HEK293 (cell line): ENCODE measurements around the gene BMP4.

Source experiments
- KLF9 ChIP-seq: fragments of 450-650 bp; formaldehyde crosslinking; IDR thresholded peaks from 2 replicates; pipeline ENCODE4 v1.5.1; 2016; ENCODE audit warnings: missing biosample characterization, missing genetic modification characterization, low read depth
- ZFP41 ChIP-seq: fragments of 450-650 bp; formaldehyde crosslinking; IDR thresholded peaks from 2 replicates; pipeline ENCODE4 v1.5.1; 2016; ENCODE audit warnings: missing biosample characterization, missing genetic modification characterization, borderline replicate concordance
- ZNF239 ChIP-seq: fragments of 450-650 bp; formaldehyde crosslinking; IDR thresholded peaks from 2 replicates; pipeline ENCODE4 v1.5.1; 2016; ENCODE audit warnings: missing biosample characterization, missing genetic modification characterization
- ZNF555 ChIP-seq: fragments of 450-650 bp; formaldehyde crosslinking; conservative IDR thresholded peaks from 2 replicates; pipeline ENCODE4 v1.5.1; 2017; ENCODE audit warnings: missing biosample characterization, mild to moderate bottlenecking, missing genetic modification characterization, inconsistent platforms
- ZNF561 ChIP-seq: fragments of 450-650 bp; IDR thresholded peaks from 2 replicates; pipeline ENCODE4 v1.5.1; 2018; ENCODE audit warnings: missing biosample characterization, missing genetic modification characterization, borderline replicate concordance
- TF ChIP-seq, protein P1 (sequence below): fragments of 450-650 bp; formaldehyde crosslinking; IDR thresholded peaks from 2 replicates; pipeline ENCODE4 v1.5.1; 2016; ENCODE audit warnings: missing biosample characterization, missing genetic modification characterization
- TF ChIP-seq, protein P2 (sequence below): fragments of 450-650 bp; formaldehyde crosslinking; IDR thresholded peaks from 2 replicates; pipeline ENCODE4 v1.5.1; 2016; ENCODE audit warnings: missing biosample characterization, missing genetic modification characterization
- TF ChIP-seq, protein P3 (sequence below): fragments of 450-650 bp; formaldehyde crosslinking; IDR thresholded peaks from 2 replicates; pipeline ENCODE4 v1.5.1; 2016; ENCODE audit warnings: missing biosample characterization, missing genetic modification characterization

DNA sequence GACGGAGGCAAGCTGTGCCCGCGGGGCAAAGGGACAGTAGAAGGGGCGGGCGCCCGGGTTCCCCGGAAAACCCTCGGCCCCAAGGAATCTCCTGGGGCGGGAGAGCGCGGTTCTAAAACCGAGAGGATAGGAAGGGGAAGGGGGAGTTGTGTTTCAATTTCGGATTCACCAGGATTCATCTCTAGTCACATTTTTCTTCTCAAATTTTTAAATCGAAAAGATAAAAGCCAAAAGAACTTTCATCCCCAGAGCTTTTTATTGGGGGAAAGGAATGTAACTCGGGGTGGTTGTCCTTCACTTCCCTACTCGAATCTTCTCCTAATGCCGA is 1.4 kb downstream of the BMP4 start:
- TF ChIP-seq, protein P1, sequence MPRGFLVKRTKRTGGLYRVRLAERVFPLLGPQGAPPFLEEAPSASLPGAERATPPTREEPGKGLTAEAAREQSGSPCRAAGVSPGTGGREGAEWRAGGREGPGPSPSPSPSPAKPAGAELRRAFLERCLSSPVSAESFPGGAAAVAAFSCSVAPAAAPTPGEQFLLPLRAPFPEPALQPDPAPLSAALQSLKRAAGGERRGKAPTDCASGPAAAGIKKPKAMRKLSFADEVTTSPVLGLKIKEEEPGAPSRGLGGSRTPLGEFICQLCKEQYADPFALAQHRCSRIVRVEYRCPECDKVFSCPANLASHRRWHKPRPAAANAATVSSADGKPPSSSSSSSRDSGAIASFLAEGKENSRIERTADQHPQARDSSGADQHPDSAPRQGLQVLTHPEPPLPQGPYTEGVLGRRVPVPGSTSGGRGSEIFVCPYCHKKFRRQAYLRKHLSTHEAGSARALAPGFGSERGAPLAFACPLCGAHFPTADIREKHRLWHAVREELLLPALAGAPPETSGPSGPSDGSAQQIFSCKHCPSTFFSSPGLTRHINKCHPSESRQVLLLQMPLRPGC (tag by site-specific recombination), result no peak
- TF ChIP-seq KLF9 (tag by site-specific recombination) (no peak), ZNF561 (no peak), ZNF239 (no peak), ZNF555 (tag by site-specific recombination) (no peak), ZFP41 (no peak)
- TF ChIP-seq, protein P2, sequence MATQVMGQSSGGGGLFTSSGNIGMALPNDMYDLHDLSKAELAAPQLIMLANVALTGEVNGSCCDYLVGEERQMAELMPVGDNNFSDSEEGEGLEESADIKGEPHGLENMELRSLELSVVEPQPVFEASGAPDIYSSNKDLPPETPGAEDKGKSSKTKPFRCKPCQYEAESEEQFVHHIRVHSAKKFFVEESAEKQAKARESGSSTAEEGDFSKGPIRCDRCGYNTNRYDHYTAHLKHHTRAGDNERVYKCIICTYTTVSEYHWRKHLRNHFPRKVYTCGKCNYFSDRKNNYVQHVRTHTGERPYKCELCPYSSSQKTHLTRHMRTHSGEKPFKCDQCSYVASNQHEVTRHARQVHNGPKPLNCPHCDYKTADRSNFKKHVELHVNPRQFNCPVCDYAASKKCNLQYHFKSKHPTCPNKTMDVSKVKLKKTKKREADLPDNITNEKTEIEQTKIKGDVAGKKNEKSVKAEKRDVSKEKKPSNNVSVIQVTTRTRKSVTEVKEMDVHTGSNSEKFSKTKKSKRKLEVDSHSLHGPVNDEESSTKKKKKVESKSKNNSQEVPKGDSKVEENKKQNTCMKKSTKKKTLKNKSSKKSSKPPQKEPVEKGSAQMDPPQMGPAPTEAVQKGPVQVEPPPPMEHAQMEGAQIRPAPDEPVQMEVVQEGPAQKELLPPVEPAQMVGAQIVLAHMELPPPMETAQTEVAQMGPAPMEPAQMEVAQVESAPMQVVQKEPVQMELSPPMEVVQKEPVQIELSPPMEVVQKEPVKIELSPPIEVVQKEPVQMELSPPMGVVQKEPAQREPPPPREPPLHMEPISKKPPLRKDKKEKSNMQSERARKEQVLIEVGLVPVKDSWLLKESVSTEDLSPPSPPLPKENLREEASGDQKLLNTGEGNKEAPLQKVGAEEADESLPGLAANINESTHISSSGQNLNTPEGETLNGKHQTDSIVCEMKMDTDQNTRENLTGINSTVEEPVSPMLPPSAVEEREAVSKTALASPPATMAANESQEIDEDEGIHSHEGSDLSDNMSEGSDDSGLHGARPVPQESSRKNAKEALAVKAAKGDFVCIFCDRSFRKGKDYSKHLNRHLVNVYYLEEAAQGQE, result no peak
- TF ChIP-seq, protein P3, sequence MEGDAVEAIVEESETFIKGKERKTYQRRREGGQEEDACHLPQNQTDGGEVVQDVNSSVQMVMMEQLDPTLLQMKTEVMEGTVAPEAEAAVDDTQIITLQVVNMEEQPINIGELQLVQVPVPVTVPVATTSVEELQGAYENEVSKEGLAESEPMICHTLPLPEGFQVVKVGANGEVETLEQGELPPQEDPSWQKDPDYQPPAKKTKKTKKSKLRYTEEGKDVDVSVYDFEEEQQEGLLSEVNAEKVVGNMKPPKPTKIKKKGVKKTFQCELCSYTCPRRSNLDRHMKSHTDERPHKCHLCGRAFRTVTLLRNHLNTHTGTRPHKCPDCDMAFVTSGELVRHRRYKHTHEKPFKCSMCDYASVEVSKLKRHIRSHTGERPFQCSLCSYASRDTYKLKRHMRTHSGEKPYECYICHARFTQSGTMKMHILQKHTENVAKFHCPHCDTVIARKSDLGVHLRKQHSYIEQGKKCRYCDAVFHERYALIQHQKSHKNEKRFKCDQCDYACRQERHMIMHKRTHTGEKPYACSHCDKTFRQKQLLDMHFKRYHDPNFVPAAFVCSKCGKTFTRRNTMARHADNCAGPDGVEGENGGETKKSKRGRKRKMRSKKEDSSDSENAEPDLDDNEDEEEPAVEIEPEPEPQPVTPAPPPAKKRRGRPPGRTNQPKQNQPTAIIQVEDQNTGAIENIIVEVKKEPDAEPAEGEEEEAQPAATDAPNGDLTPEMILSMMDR, result no peak
